ENCODE results near the gene TMEM106B. TPM values are rescaled to one million over a fixed set of nuclear protein-coding genes. Genes with fewer than 3 reads are reported as not detected.

Gene TMEM106B
- total RNA-seq, 3 donors from 2014 or later, result 47.9 to 71.0 (median 61.1) TPM

- intact Hi-C loops (cut with DNase I; ENCODE audit: low total_unique reads), result no loop called here
- no peaks in the 10 kb centered on the region for H3K9me3 ChIP-seq
- no peaks in the 10 kb centered on the region for H3K27me3 ChIP-seq
- TF ChIP-seq POLR2AphosphoS5 (IDR thresholded peaks at IDR 0.05), result no peak
- TF ChIP-seq POLR2A (IDR thresholded peaks at IDR 0.05), result no peak
- TF ChIP-seq CTCF (IDR thresholded peaks at IDR 0.05), result no peak
- no peaks in the 10 kb centered on the region for H3K4me1 ChIP-seq
- DNase-seq (ENCODE audit: low spot score in 2 of 2), result no peak
- H3K27ac ChIP-seq, result no peak overlapping the region
- H3K4me3 ChIP-seq, result no peak overlapping the region
- H3K36me3 ChIP-seq, result peaks cover 4% of the 10 kb centered on the region
Measured at GRCh38 chr7:12228024-12228423, 16.9 kb downstream of the TMEM106B start.

- Histone ChIP-seq H3K4me1 (no peaks in the 10 kb centered on the region), H3K27ac (no peak overlapping the region), H3K9me3 (no peaks in the 10 kb centered on the region), H3K36me3 (peaks cover 4% of the 10 kb centered on the region), H3K4me3 (no peak overlapping the region), H3K27me3 (no peaks in the 10 kb centered on the region)
- DNase-seq (ENCODE audit: low spot score in 2 of 2), result no peak
- intact Hi-C loops (cut with DNase I; ENCODE audit: low total_unique reads), result no loop called here
- TF ChIP-seq POLR2AphosphoS5 (IDR thresholded peaks at IDR 0.05) (no peak), POLR2A (IDR thresholded peaks at IDR 0.05) (no peak), CTCF (IDR thresholded peaks at IDR 0.05) (no peak)
Measured at GRCh38 chr7:12229046-12229445, 18.0 kb downstream of the TMEM106B start.

- Histone ChIP-seq H3K9me3 (no peaks in the 10 kb centered on the region), H3K4me1 (no peaks in the 10 kb centered on the region), H3K27ac (no peak overlapping the region), H3K4me3 (no peak overlapping the region), H3K27me3 (no peaks in the 10 kb centered on the region), H3K36me3 (peaks cover 4% of the 10 kb centered on the region)
- TF ChIP-seq POLR2A (IDR thresholded peaks at IDR 0.05) (no peak), POLR2AphosphoS5 (IDR thresholded peaks at IDR 0.05) (no peak), CTCF (IDR thresholded peaks at IDR 0.05) (no peak)
- intact Hi-C loops (cut with DNase I; ENCODE audit: low total_unique reads), result no loop called here
- DNase-seq (ENCODE audit: low spot score in 2 of 2), result no peak
Measured at GRCh38 chr7:12231097-12231496, 20.0 kb downstream of the TMEM106B start.

- Histone ChIP-seq H3K9me3 (peaks cover 0 to 1% of the 10 kb centered on the region in 2 donors), H3K4me3 (no peak overlapping the region), H3K4me1 (no peaks in the 10 kb centered on the region), H3K27ac (no peak overlapping the region), H3K36me3 (peaks cover 4% of the 10 kb centered on the region), H3K27me3 (no peaks in the 10 kb centered on the region)
- no peak for DNase-seq (ENCODE audit: low spot score in 2 of 2)
- intact Hi-C loops (cut with DNase I; ENCODE audit: low total_unique reads), result no loop called here
- TF ChIP-seq POLR2AphosphoS5 (IDR thresholded peaks at IDR 0.05) (no peak), POLR2A (IDR thresholded peaks at IDR 0.05) (no peak), CTCF (IDR thresholded peaks at IDR 0.05) (no peak)
Measured at GRCh38 chr7:12233175-12233574, 22.1 kb downstream of the TMEM106B start.

- H3K27me3 ChIP-seq, result no peaks in the 10 kb centered on the region
- peaks cover 4% of the 10 kb centered on the region for H3K36me3 ChIP-seq
- no peak overlapping the region for H3K27ac ChIP-seq
- no peak for DNase-seq (ENCODE audit: low spot score in 2 of 2)
- H3K4me3 ChIP-seq, result no peak overlapping the region
- intact Hi-C loops (cut with DNase I; ENCODE audit: low total_unique reads), result no loop called here
- peaks cover 0 to 4% of the 10 kb centered on the region in 2 donors for H3K9me3 ChIP-seq
- no peaks in the 10 kb centered on the region for H3K4me1 ChIP-seq
- no peak for TF ChIP-seq POLR2A (IDR thresholded peaks at IDR 0.05)
- TF ChIP-seq CTCF (IDR thresholded peaks at IDR 0.05), result no peak
- no peak for TF ChIP-seq POLR2AphosphoS5 (IDR thresholded peaks at IDR 0.05)
Measured at GRCh38 chr7:12234334-12234865, 23.3 kb downstream of the TMEM106B start.

Data from breast epithelium (tissue), 4 donors.